ENCODE data around the gene SOCS7.

The SOCS7 gene

GRCh38 chr17:38451840-38452529, 100.3 kb downstream of the SOCS7 start:
- H3K4me3 ChIP-seq (ENCODE audit: control insufficient read depth, low read depth, low read length), result peak overlapping the region; percentile 42
- TF ChIP-seq CTCF (conservative IDR thresholded peaks at IDR 0.05; ENCODE audit: control insufficient read depth, insufficient read depth, low read depth, low read length), result no peak
- DNase-seq (ENCODE audit: low read depth), result peak; percentile 94

GRCh38 chr17:38452719-38453118, 101.1 kb downstream of the SOCS7 start:
- H3K4me3 ChIP-seq (ENCODE audit: control insufficient read depth, low read depth, low read length), result no peak overlapping the region
- DNase-seq (ENCODE audit: low read depth), result no peak
- no peak for TF ChIP-seq CTCF (conservative IDR thresholded peaks at IDR 0.05; ENCODE audit: control insufficient read depth, insufficient read depth, low read depth, low read length)

- H3K4me3 ChIP-seq (ENCODE audit: control insufficient read depth, low read depth, low read length), result peak overlapping the region; percentile 64
- DNase-seq (ENCODE audit: low read depth), result peak; percentile 41
- no peak for TF ChIP-seq CTCF (conservative IDR thresholded peaks at IDR 0.05; ENCODE audit: control insufficient read depth, insufficient read depth, low read depth, low read length)
These were observed 102.3 kb downstream of the SOCS7 start for GRCh38 chr17:38453951-38454421.

GRCh38 chr17:38454532-38454931, 102.9 kb downstream of the SOCS7 start:
- peak overlapping the region; percentile 64 for H3K4me3 ChIP-seq (ENCODE audit: control insufficient read depth, low read depth, low read length)
- TF ChIP-seq CTCF (conservative IDR thresholded peaks at IDR 0.05; ENCODE audit: control insufficient read depth, insufficient read depth, low read depth, low read length), result no peak
- peak; percentile 83 for DNase-seq (ENCODE audit: low read depth)

All from fibroblast of mammary gland (primary cell).